Stimulated activated CD8-positive, alpha-beta memory T cell treated with anti-CD3 and anti-CD28 coated beads, Interleukin-15, amount 100 ng/mL, for 24 hours (primary cell): ENCODE data around the gene ITGB3.

Source experiments
- DNase-seq: peaks from one replicate; pipeline ENCODE4 v3.0.0-alpha.2; 2020; ENCODE audit warnings: low read depth

Gene ITGB3

DNA sequence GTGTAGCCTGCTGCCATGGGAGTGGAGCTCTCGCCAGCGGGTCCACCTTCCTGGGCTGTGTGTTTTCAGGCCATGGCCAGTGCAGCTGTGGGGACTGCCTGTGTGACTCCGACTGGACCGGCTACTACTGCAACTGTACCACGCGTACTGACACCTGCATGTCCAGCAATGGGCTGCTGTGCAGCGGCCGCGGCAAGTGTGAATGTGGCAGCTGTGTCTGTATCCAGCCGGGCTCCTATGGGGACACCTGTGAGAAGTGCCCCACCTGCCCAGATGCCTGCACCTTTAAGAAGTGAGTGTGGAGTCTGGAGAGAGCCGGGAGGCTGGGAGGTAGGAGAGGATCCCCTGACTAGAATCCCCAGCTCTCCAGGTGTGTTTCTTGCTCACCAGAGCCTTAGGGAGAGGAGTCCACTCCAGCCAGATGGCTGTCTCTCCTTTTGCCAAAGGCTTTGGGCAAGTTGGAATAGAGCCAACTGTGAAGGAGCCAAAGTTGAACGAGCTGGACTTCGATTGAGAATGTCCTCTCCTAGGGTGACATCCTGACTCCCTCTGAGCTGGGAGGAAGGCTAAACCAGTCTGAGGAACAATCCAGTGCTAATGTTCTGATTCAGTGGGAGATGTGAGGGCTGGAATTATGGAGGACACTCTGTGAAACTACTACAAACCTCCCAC lies 45.7 kb downstream of the ITGB3 start:
- DNase-seq = no peak

DNA sequence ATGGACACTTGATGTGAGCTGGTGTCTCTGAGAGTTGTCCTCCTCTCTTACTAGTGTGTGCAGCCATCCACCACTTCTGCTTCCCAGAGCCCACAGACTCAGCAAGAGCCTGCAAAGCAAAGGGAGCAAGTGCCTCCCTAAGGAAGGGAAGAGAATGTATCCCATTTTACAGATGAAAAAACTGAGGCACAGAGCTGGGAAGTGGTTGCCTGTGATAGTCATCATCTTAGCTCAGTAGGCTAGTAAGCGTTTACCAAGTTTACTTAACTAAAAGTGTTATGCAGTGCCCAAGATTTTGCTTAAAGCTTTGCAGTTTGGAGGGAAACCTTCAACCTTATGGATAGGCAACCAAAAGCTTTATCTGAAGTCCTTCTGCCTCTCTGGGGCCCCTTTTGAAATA lies 47.1 kb downstream of the ITGB3 start:
- no peak for DNase-seq

DNA sequence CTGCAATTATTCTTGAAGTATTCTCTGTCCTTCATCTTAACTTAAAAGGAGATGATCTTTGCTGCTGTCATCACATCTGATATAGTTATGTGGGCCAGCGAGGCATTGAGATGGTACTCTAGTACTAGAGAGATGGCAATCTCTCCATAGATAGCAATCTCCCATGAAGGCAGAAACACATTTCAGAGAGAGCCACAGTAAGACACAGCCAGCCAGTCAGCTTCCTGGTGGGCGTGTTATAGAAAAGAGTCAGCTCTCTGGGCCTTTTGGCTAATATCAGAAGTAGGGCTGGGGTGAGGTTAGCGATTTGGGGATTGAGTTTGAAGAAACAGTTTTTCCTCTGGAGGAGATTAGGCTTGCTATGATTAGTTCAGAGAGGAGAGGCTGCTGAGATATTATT lies 47.5 kb downstream of the ITGB3 start:
- no peak for DNase-seq

DNA sequence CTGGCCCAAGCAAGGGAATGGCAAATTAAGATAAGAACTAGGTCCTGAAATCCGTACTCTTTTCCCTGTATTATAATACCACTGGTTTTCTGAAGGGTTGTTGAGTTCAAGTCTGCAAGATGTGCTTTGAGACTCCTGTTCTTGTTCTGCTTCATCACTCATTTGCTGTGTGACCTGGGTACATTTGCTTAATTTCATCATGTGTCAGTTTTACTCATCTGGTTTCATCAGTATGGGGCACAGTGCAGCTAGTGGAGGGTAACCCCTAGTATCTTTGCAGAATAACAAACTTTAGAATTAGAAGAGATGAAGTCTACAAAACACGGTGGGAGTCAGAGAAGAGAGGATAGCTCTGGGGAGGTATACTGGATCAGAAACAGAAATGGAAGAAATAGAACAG lies 48.2 kb downstream of the ITGB3 start:
- no peak for DNase-seq

DNA sequence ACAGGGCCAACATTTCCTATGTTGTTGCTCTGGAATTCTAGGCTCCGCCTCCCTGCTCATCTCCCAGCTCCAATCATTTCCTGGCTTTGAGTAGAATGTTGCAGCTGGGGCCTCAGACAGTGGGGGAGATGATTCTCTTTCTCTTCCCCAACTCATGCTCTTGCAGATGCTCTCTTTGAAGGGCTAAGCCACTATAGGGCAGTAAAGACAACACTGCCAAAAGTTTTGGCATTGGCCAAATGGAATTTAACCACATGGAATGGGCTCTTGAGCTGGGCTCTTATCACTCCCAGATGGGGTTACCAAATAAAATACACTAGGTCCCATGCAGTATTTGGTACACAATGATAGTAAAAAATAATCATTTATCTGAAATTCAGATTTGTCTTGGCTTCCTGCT lies 50.6 kb downstream of the ITGB3 start:
- no peak for DNase-seq

DNA sequence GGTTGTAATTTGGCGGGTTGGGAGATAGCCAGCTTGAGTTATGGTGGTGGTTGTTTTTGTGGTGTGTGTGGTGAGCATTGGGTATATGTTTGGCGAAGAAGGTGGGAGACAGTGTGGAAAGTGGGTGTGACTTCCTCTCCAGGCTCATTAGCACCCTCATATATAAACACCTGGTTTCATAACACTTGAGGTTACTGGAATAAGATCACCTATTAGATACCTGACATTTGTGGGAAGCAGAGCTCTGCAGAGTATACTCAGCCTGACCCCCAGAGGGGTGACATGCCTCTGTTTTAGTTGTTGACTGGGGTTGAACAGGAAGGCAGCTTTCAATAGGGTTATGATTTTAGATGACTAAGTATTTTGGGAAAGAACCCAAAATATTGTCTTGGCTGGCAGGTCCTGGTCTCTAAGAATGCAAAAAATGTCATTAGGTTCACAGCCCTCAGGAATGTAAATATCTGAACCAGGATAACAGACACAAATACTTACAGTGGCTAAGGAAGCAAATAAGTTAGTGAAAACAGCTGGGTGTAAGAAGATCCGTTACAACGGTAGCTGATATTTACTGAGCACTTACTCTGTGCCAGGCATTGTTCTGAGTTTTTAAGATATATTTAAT lies 51.8 kb downstream of the ITGB3 start:
- DNase-seq = no peak

DNA sequence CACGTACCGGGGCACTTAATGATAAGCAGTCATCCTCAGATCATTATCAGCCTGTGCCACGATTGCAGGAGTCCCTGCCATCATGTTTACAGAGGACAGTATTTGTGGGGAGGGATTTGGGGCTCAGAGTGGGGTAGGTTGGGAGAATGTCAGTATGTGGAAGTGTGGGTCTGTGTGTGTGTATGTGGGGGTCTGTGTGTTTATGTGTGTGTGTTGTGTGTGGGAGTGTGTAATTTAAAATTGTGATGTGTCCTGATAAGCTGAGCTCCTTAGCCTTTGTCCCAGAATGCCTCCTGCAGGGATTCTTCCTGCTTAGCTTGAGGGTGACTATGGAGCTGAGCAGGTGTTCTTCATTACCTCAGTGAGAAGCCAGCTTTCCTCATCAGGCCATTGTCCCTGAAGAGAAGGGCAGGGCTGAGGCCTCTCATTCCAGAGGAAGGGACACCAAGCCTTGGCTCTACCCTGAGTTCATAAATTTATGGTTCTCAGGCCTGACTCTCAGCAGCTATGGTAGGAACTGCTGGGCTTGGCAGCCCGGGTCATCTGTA lies 56.6 kb downstream of the ITGB3 start:
- DNase-seq = no peak

DNA sequence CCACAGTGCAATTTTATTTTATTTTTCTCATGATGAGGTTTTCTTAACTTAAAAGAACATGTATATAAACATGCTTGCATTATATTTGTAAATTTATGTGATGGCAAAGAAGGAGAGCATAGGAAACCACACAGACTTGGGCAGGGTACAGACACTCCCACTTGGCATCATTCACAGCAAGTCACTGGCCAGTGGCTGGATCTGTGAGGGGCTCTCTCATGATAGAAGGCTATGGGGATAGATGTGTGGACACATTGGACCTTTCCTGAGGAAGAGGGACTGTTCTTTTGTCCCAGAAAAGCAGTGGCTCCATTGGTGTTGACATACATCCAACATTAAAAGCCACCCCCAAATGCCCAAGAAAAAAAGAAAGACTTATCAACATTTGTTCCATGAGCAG lies 57.8 kb downstream of the ITGB3 start:
- no peak for DNase-seq

DNA sequence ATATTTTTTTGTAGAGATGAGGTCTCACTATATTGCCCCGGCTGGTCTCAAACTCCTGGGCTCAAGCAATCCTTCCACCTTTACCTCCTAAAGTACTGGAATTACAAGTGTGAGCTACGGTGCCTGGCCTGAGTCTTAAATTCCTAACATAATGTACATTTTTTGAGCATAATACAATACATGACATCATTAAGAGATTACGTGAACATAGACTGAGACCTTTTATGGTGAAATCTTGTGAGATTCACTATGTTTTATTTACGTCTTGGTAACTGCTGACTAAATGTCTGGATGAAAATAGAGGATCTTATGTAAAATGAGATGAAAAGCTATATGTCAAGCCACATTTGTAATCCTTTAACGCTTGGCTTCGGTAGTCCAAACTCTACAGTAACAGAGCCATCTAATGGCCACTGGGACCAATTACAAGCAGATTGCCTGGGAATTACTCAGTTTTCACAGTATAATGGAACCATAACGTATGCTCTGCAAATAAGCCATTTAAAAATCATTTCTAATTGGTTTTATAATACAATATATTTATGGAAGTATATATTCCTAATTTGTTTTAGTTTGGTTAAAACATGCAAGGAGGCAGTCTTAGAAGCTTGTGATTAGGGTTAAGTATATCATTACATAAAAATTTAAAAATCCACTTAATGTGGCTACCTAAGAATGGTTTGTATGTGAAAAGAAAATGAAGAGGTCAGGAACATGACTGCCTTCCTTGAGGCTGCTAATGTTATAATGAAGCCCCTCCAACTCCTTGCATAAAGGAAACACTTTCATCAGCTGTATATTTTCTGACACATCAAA lies 62.0 kb downstream of the ITGB3 start:
- DNase-seq = no peak

DNA sequence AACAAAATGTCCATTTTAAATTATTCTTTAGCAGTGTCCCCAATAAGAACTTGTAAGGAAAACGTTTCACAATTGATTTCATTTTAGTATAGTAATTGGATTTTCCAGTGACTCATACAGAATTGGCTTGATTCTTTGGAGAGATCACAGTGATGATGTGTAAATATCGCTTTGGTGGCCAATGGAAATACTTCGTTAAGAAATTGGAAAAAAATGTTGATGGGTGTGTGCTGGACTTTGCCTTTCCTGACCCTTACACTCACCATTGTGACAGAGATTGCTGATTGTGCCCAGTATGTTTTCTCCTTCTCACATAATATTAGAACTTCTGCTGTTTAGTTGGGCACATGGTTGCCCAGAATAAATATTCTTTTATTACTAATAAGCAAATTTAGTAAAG lies 62.7 kb downstream of the ITGB3 start:
- no peak for DNase-seq

DNA sequence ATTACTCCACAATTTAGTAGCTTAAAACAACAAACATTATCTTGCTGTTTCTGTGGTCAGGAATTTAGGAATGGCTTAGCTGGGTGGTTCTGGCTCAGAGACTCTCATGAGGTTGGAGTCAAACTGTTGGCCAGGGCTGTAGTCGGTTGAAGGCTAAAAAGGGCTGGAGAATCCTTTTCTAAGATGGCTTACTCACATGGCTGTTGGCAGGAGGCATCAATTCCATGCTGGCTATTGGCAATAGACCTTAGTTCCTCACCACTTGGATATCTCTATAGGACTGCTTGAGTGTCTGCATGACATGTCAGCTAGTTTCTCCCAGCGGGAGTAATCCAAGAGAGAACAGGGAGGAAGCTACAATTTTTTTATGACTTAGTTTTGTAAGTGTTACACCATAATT lies 63.5 kb downstream of the ITGB3 start:
- no peak for DNase-seq

DNA sequence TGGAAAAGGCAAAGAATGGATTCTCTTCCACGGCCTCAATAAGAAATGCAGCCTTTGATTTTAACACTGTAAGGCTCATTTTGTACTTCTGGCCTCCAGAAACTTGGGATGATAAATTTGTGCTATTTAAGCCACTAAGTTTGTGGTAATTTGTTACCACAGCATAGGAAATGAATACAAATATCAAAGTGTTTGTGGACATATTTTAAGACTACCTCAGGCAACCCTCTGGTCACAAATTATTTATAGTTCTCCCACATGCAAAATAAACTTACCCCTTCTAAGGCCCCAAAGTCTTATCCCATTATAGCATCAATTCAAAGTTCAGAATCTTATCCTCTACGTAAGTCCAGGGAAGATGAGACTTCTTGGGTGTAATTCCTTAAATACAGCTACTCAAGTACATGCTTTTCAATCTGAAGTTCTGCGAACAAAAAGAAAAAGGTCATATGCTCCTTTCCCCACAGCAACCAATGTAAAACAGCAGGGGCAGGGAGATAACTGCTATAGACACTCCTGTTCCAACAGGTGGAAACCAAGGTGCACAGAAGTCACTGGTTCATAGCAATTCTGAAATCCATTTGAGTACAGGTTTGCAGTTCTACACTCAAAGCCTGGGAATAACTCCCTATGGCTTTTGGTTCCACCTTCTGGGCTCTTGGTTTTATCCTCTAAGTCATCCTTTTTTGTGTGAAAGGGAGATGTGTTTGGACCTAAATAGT lies 64.7 kb downstream of the ITGB3 start:
- no peak for DNase-seq

DNA sequence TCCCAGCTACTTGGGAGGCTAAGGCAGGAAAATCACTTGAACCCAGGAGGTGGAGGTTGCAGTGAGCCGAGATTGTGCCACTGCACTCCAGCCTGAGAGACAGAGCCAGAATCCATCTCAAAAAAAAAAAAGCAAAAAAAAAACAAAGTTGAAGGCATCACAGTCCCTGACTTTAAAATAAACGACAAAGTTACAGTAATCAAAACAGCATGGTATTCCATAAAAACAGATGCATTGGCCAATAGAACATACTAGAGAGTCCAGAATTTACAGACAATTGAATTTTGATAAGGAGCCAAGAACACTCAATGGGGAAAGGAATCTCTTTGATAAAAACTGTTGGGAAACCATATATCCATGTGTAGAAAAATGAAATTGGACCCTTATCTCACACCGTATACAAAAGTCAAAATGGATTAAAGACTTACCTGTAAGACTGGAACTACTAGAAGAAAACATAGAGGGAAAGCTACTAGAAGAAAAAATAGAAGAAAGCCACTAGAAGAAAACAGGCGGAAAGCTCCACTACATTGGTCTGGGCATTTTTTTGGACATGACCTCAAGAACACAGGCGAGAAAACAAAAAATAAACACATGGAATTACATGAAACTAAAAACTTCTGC lies 67.4 kb downstream of the ITGB3 start:
- DNase-seq = no peak

DNA sequence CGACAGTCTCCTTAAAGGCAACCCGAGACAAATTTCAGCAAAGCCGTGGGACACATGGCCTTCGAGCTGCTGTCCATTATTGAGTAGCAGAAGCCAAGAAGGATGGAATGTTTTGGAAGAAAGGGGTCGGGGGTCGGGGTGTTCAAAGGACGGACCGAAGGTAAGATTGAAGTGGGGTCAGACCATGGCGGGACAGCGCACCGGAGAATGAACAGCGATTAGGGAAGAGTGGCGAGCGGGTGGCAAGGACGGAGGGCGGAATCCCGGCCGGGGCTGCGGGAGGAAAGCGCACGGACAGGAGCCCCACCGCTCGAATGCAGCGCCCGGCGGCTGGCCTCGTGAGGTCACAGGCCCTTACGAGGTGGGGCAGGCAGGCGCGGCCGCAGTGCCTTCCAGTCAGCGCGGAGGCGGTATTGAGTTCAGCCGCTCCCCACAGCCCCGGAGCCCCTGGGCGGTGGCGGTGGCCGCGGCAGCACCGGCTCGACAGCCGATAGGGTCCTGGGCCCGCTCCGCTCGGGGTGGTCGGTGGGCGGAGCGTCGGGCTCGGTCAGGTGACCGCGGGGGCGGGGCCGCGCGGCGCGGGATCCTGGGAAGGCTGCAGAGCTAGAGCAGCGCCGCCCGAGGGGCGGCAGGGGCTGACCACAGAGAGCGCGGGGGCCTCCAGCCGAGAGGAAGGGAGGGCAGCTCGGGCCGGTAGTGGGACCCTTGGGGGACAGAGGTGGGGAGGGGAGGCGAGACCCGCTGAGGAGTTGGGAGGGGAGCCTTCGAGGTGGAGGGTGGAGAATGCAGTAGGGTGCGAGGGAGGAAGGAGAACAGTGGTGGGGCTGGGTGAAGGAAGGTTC lies 70.0 kb downstream of the ITGB3 start, which contains the start of gene EFCAB13:
Gene EFCAB13, plus strand, starts transcription at position 574 of the 842 bp plus-strand sequence. CDS start 4,399 bp downstream, outside the sequence.
- peak; percentile 59 for DNase-seq

DNA sequence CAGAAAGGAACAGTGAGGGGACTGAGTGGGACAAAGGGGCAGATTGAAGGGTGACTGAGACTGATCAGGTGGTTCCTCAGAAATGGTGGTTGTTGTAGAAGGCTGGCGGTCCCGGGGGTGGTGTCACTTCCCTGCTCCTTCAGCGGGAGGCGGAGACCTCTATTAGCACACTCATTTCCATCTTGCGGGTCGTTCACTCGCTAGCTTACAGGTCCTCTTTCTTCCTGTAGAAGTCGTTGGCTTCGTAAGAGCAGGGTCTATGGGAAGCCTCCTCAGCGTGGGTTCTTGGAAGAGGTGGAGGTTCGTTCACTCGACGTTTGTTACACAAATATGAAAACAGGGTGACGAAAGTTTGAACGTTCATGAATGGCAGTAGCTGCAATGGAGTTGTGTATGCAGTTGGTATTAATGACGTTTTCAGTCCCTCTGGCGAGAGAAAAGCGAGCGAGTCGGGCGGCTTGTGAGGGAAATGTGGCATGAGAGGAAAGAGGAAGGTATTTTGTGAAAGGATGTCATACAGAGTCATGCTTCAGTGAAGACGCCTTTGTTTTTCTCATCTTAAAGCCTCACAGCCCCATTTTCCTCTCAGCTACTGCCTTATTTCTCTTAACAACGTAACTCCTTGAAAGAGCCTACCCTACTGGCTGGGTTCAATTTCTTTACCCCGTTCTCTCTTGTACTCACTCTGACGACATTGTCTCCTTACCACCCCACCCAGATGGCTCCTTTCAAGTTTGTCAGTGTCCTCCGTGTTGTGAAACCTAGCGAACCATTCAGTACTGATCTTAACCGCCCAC lies 70.8 kb downstream of the ITGB3 start:
- no peak for DNase-seq

DNA sequence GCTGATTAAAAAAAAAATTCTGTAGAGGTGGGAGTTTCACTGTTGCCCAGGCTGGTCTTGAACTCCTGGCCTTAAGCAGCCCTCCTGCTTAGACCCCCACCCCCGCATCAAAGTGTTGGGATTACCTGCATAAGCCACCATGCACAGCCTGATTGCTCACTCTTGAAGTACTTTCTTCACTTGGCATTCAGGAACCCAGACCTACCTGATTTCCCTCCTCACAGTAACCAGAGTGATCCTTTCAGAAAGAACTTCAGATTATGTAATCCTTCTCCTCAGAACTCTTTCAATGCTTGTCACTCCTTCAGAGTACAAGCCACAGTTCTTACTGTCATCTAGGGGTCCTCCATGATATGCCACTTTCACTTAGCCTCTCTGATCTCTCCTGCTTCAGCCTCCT lies 71.5 kb downstream of the ITGB3 start:
- no peak for DNase-seq

DNA sequence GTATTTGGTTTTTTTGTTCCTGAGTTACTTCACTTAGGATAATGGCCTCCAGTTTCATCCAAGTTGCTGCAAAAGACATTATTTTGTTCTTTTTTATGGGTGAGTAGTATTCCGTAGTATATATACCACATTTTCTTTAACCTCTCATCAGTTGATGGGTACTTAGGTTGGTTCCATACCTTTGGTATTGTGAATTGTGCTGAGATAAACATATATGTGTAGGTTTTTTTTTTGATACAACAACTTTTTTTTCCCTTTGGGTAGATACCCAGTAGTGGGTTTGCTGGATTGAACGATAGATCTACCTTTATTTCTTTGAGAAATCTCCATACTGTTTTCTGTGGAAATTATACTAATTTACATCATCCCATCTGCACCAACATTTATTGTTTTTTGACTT lies 76.9 kb downstream of the ITGB3 start:
- no peak for DNase-seq

DNA sequence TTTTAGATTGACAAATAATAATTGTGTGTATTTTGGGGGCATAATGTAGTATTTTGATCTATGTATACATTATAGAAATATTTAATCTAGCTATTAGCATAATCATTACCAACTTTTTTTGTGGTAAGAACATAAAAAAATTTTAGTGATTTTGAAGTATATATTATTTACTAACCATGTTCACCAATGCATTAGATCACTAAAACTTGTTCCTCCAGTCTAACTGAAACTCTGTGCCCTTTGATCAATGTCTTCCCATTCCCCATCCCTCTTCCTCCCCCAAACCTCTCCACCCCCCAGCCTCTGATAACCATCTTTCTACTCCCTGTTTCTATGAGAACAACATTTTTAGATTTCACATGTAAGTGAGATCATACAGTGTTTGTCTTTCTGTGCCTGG lies 78.7 kb downstream of the ITGB3 start:
- DNase-seq = no peak

DNA sequence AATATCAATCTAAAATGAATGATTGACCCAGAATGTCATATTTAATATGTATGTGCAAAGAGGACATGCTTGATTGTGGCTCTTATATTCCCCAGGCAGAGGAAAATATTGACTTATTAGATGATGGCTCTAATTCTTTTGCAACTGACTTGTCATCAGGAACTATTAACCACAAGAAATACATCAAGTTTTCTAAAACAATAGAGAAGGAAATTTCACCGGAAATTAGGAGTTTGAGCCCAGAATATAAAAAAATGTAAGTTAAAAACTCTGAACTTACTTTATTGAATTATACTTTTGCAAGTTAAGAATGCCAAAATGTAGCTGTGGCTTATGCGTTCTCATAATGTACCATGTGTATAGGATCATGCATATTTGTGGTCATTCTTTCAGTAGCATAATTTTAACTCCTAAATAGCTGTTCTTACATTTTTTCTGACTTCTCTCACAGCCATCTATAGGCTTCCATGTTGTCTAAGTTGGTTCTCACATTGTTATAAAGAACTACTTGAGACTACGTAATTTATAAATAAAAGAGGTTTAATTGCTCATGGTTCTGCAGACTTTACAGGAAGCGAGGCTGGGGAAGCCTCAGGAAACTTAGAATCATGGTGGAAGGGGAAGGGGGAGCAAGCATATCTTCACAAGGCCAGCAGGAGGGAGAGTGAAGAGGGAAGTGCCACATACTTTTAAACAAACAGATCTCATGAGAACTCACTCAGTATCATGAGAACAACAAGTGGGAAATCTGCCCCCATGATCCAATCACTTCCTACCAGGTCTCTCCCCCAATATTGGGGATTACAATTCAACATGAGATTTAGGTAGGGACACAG lies 81.7 kb downstream of the ITGB3 start:
- no peak for DNase-seq
